Endothelial cell of umbilical vein (primary cell): ENCODE results near the gene DNASE1L1. TPM values are rescaled to one million over a fixed set of nuclear protein-coding genes. Genes with fewer than 3 reads are reported as not detected.

Experiments
- BruUV-seq: library from RNA; stranded (reverse); fragments of 400-500 nt; replicated peaks from 2 replicates; lab custom pipeline; 2021; lab: Mats Ljungman, UMichigan
- CTCF ChIA-PET: fragments of 300-600, 350-600 bp; sonication (Branson Sonifier 250); formaldehyde crosslinking; loops from one replicate; lab custom pipeline; 2021; ENCODE audit warnings: antibody characterized with exemption, inconsistent platforms; lab: Charles Lee
- POLR2A ChIA-PET: fragments of 300-600, 350-600 bp; sonication (Branson Sonifier 250); formaldehyde crosslinking; loops from one replicate; lab custom pipeline; 2021; ENCODE audit warnings: antibody characterized with exemption, inconsistent platforms; lab: Charles Lee
- DNase-seq: peaks from one replicate; pipeline ENCODE4 v3.0.0-alpha.2; 2011; ENCODE audit warnings: low read depth, low spot score
- FAIRE-seq: peaks from 2 replicates; lab custom pipeline; 2011; peaks lifted over from hg19 to GRCh38; lab: Jason Lieb, UNC
- H2AFZ ChIP-seq: 2 replicates; pipeline ENCODE4 v1.6.0; 2012; ENCODE audit warnings: low read depth, low read length, control low read depth, inconsistent platforms
- H3K27ac ChIP-seq: 2 replicates; pipeline ENCODE4 v1.5.1; 2011; ENCODE audit warnings: low read depth, mild to moderate bottlenecking, control low read depth, low read length, moderate library complexity; ENCODE audit not compliant: insufficient read depth
- H3K27me3 ChIP-seq, 2 experiments: 2 replicates each; pipeline versions ENCODE4 v1.6.0 to v1.6.1; 2011; ENCODE audit warnings: low read length in 2 of 2, mixed read lengths in 1 of 2; ENCODE audit not compliant: control insufficient read depth in 2 of 2, insufficient read depth in 2 of 2
- H3K36me3 ChIP-seq, 2 experiments: 2 replicates in 1 of 2; 3 replicates in 1 of 2; pipeline ENCODE4 v1.5.1; 2011; ENCODE audit warnings: low read length in 2 of 2, mild to moderate bottlenecking in 1 of 2, moderate library complexity in 1 of 2; ENCODE audit not compliant: control insufficient read depth in 2 of 2, insufficient read depth in 2 of 2; ENCODE audit errors: extremely low read depth in 1 of 2
- H3K4me1 ChIP-seq: 3 replicates; pipeline ENCODE4 v1.5.1; 2011; ENCODE audit warnings: mild to moderate bottlenecking, low read length; ENCODE audit not compliant: control insufficient read depth, insufficient read depth; ENCODE audit errors: extremely low read depth
- H3K4me2 ChIP-seq: 2 replicates; pipeline ENCODE4 v1.6.1; 2011; ENCODE audit warnings: low read length, control low read depth, mixed read lengths; ENCODE audit not compliant: insufficient read depth
- H3K4me3 ChIP-seq, 3 experiments: fragments of 200-600 bp in 1 of 3; sonication (generic), shearing (Covaris generic) in 1 of 3; replicated peaks in 1 of 3; 2 replicates each; pipeline ENCODE4 v1.5.1; 2011 to 2016; ENCODE audit warnings: control low read depth in 3 of 3, low read length in 3 of 3, mild to moderate bottlenecking in 2 of 3, inconsistent platforms in 1 of 3, low read depth in 1 of 3, moderate library complexity in 1 of 3; ENCODE audit not compliant: insufficient read depth in 1 of 3
- H3K79me2 ChIP-seq: 2 replicates; pipeline ENCODE4 v1.6.0; 2012; ENCODE audit warnings: low read length, inconsistent platforms; ENCODE audit not compliant: control insufficient read depth, insufficient read depth
- H3K9ac ChIP-seq: replicated peaks from 2 replicates; pipeline ENCODE3; 2011; ENCODE audit warnings: low read length, control low read depth; ENCODE audit not compliant: insufficient read depth; ENCODE audit errors: extremely low read depth
- H3K9me1 ChIP-seq: replicated peaks from 3 replicates; pipeline ENCODE4 v1.6.0; 2011; ENCODE audit warnings: mild to moderate bottlenecking, low read length; ENCODE audit not compliant: control insufficient read depth, insufficient read depth; ENCODE audit errors: extremely low read depth
- H3K9me3 ChIP-seq: replicated peaks from 2 replicates; pipeline ENCODE4 v1.5.1; 2012; ENCODE audit warnings: low read length, inconsistent platforms; ENCODE audit not compliant: control insufficient read depth, insufficient read depth
- H4K20me1 ChIP-seq: replicated peaks from 2 replicates; pipeline ENCODE3; 2011; ENCODE audit warnings: mild to moderate bottlenecking, low read length; ENCODE audit not compliant: control insufficient read depth, insufficient read depth; ENCODE audit errors: extremely low read depth
- EZH2 ChIP-seq: IDR thresholded peaks from 2 replicates; pipeline ENCODE4 v1.6.1; 2012; ENCODE audit warnings: borderline replicate concordance, low read depth, mild to moderate bottlenecking, moderate library complexity, low read length, inconsistent platforms; ENCODE audit not compliant: severe bottlenecking
- FOS ChIP-seq: IDR thresholded peaks from 2 replicates; pipeline ENCODE4 v1.6.1; 2011; ENCODE audit warnings: mild to moderate bottlenecking, low read length, moderate library complexity, borderline replicate concordance; ENCODE audit not compliant: insufficient read depth
- GATA2 ChIP-seq: IDR thresholded peaks from 2 replicates; pipeline ENCODE4 v1.7.0; 2011; ENCODE audit warnings: low read depth, mild to moderate bottlenecking, moderate library complexity, mixed read lengths, low read length; ENCODE audit not compliant: insufficient read length, insufficient read depth
- JUN ChIP-seq: IDR thresholded peaks from 2 replicates; pipeline ENCODE4 v1.6.1; 2011; ENCODE audit warnings: borderline replicate concordance, low read depth; ENCODE audit not compliant: insufficient read length, insufficient read depth
- MYC ChIP-seq: IDR thresholded peaks from one replicate; pipeline ENCODE4 v1.6.1; 2011; ENCODE audit warnings: mild to moderate bottlenecking, low read depth, low read length
- POLR2A ChIP-seq: IDR thresholded peaks from 2 replicates; pipeline ENCODE4 v1.6.1; 2012; ENCODE audit warnings: low read depth, mild to moderate bottlenecking, control low read depth, low read length
- POLR2AphosphoS5 ChIP-seq: IDR thresholded peaks from 2 replicates; pipeline ENCODE4 v1.6.1; 2012; ENCODE audit warnings: low read depth, mild to moderate bottlenecking, control low read depth, low read length, moderate library complexity; ENCODE audit not compliant: insufficient read depth
- dilution Hi-C: fragments of 300-500 bp; cut with MboI; formaldehyde crosslinking; loops from one replicate; pipeline ENCODE4 v1.15.0; 2019; ENCODE audit warnings: low sequenced_read_pairs; ENCODE audit not compliant: extremely low pct_ligation_motif_present
- intact Hi-C: fragments of 100-400 bp; cut with micrococcal nuclease; formaldehyde crosslinking; loops from one replicate; pipeline ENCODE4 v1.10.0; 2022
- polyA plus RNA-seq, 4 experiments: library from polyadenylated mRNA; depleted of rRNA in 3 of 4; stranded (reverse) in 3 of 4; unstranded in 1 of 4; fragments of >200 nt; gene quantifications; 2 replicates each; pipeline versions ENCODE4 v1.2.1 to v1.2.3, GENCODE V29; 2011 to 2012; ENCODE audit warnings: missing spikeins in 1 of 4
- total RNA-seq: library from RNA; stranded (reverse); gene quantifications from 2 replicates; pipeline ENCODE4 v1.2.3, GENCODE V29; 2021
- TF ChIP-seq, protein P1 (sequence below): IDR thresholded peaks from 2 replicates; pipeline ENCODE4 v1.6.1; 2011; ENCODE audit not compliant: insufficient read depth, insufficient read length
- TF ChIP-seq, protein P2 (sequence below), 2 donors: IDR thresholded peaks; 1 replicate in 1 of 2; 2 replicates in 1 of 2; pipeline ENCODE4 v1.5.1; 2011; ENCODE audit warnings: low read length in 2 of 2, mild to moderate bottlenecking in 2 of 2, moderate library complexity in 2 of 2, control low read depth in 1 of 2, inconsistent platforms in 1 of 2, low read depth in 1 of 2; ENCODE audit not compliant: insufficient read depth in 1 of 2; ENCODE audit errors: extremely low read depth in 1 of 2

DNASE1L1 gene
- total and polyA plus RNA-seq, 2 donors (not counting 3 experiments of a cell fraction or from before 2014, with no cell fraction given) = 61.5 to 84.9 TPM

DNA sequence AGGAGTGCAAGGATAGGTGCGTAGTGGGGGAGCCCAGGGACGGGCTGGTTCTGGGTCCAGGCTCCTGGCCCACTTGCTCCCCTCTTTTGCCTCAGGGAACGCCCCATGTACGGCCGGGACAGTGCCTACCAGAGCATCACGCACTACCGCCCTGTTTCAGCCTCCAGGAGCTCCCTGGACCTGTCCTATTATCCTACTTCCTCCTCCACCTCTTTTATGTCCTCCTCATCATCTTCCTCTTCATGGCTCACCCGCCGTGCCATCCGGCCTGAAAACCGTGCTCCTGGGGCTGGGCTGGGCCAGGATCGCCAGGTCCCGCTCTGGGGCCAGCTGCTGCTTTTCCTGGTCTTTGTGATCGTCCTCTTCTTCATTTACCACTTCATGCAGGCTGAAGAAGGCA lies 28.3 kb downstream of the DNASE1L1 start:
- Histone ChIP-seq H3K36me3 (no peaks in the 10 kb centered on the region), H3K9ac (no peak overlapping the region), H3K4me1 (peaks cover 6% of the 10 kb centered on the region), H3K9me1 (no peaks in the 10 kb centered on the region), H2AFZ (no peak overlapping the region), H4K20me1 (no peaks in the 10 kb centered on the region), H3K27me3 (no peaks in the 10 kb centered on the region), H3K79me2 (peaks cover 17% of the 10 kb centered on the region), H3K27ac (no peak overlapping the region), H3K9me3 (no peaks in the 10 kb centered on the region), H3K4me2 (peak overlapping the region; percentile 51), H3K4me3 (no peak overlapping the region)
- ChIA-PET CTCF (no interaction called here), POLR2A (no interaction called here)
- BruUV-seq = no TSS peak
- no peak for FAIRE-seq
- intact Hi-C loops (no loop called here), dilution Hi-C loops (no loop called here)
- TF ChIP-seq GATA2 (no peak), POLR2AphosphoS5 (no peak)
- DNase-seq = no peak

DNA sequence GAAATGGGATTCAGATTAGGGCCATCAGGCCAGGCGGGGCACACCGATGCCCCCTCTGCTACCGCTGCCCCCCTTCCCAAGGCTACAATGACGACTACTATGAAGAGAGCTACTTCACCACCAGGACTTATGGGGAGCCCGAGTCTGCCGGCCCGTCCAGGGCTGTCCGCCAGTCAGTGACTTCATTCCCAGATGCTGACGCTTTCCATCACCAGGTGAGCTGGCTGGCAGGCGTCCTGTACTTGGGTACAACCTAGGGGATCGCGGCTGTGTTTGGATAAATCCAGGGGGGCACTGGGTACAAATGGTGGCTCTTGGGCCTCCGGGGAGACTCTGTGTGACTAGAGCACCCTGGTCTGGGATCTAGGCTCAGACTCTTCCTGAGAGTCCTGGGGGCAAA lies 28.9 kb downstream of the DNASE1L1 start:
- peaks cover 17% of the 10 kb centered on the region for H3K79me2 ChIP-seq
- H4K20me1 ChIP-seq = no peaks in the 10 kb centered on the region
- no peaks in the 10 kb centered on the region for H3K27me3 ChIP-seq
- no peak for DNase-seq
- no peaks in the 10 kb centered on the region for H3K9me1 ChIP-seq
- H3K9ac ChIP-seq = peak overlapping the region; percentile 94
- ChIA-PET CTCF (no interaction called here), POLR2A (interaction anchor here (1.2 kb wide), 1 partner anchor 18 kb away, joined by 4 read pairs; no protein-coding TSS in a partner anchor)
- peak overlapping the region; percentile 70 to 95 (median 78) for H3K4me3 ChIP-seq
- no peak overlapping the region for H2AFZ ChIP-seq
- TF ChIP-seq GATA2 = no peak
- TF ChIP-seq FOS = no peak
- no peak for TF ChIP-seq JUN
- TF ChIP-seq, protein P1, sequence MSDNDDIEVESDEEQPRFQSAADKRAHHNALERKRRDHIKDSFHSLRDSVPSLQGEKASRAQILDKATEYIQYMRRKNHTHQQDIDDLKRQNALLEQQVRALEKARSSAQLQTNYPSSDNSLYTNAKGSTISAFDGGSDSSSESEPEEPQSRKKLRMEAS = no peak
- TF ChIP-seq, protein P2, sequence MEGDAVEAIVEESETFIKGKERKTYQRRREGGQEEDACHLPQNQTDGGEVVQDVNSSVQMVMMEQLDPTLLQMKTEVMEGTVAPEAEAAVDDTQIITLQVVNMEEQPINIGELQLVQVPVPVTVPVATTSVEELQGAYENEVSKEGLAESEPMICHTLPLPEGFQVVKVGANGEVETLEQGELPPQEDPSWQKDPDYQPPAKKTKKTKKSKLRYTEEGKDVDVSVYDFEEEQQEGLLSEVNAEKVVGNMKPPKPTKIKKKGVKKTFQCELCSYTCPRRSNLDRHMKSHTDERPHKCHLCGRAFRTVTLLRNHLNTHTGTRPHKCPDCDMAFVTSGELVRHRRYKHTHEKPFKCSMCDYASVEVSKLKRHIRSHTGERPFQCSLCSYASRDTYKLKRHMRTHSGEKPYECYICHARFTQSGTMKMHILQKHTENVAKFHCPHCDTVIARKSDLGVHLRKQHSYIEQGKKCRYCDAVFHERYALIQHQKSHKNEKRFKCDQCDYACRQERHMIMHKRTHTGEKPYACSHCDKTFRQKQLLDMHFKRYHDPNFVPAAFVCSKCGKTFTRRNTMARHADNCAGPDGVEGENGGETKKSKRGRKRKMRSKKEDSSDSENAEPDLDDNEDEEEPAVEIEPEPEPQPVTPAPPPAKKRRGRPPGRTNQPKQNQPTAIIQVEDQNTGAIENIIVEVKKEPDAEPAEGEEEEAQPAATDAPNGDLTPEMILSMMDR (IDR thresholded peaks at IDR 0.05; ENCODE audit: extremely low read depth in 1 of 2, insufficient read depth in 1 of 2, low read depth in 1 of 2, low read length in 2 of 2) = no peak
- no peak for TF ChIP-seq POLR2A
- no peak for TF ChIP-seq MYC
- no peak for TF ChIP-seq POLR2AphosphoS5
- TF ChIP-seq EZH2 = no peak
- no peaks in the 10 kb centered on the region for H3K9me3 ChIP-seq
- dilution Hi-C loops = no loop called here
- FAIRE-seq = peak; percentile 72
- peak overlapping the region; percentile 87 for H3K27ac ChIP-seq
- intact Hi-C loops = no loop called here
- H3K4me2 ChIP-seq = peak overlapping the region; percentile 51
- H3K4me1 ChIP-seq = peaks cover 6% of the 10 kb centered on the region
- no peaks in the 10 kb centered on the region for H3K36me3 ChIP-seq
- no TSS peak for BruUV-seq
